H9 (cell line): ENCODE results near the gene IPPK. TPM values are rescaled to one million over a fixed set of nuclear protein-coding genes. Genes with fewer than 3 reads are reported as not detected.

Experiments used
- DNase-seq: peaks from one replicate; pipeline ENCODE4 v3.0.0-alpha.2; 2017
- H2AFZ ChIP-seq: one replicate; pipeline ENCODE4 v1.6.1; 2013; ENCODE audit warnings: mild to moderate bottlenecking, low read length, control low read depth, moderate library complexity
- H2AK5ac ChIP-seq: 2 replicates; pipeline ENCODE4 v1.6.1; 2013; ENCODE audit warnings: low read length, control low read depth, mixed read lengths; ENCODE audit not compliant: insufficient read length
- H2BK120ac ChIP-seq: one replicate; pipeline ENCODE4 v1.6.1; 2013; ENCODE audit warnings: low read depth, mild to moderate bottlenecking, low read length, control low read depth, inconsistent platforms; ENCODE audit not compliant: poor library complexity, severe bottlenecking
- H2BK12ac ChIP-seq: 2 replicates; pipeline ENCODE4 v1.6.1; 2013; ENCODE audit warnings: low read length, control low read depth, mixed read lengths, low read depth; ENCODE audit not compliant: insufficient read length
- H2BK15ac ChIP-seq: 2 replicates; pipeline ENCODE4 v1.6.1; 2013; ENCODE audit warnings: low read depth, low read length, control low read depth
- H2BK20ac ChIP-seq: one replicate; pipeline ENCODE4 v1.6.1; 2013; ENCODE audit warnings: low read depth, mild to moderate bottlenecking, low read length, control low read depth, inconsistent platforms; ENCODE audit not compliant: poor library complexity, severe bottlenecking
- H2BK5ac ChIP-seq: 2 replicates; pipeline ENCODE4 v1.6.1; 2013; ENCODE audit warnings: low read length, control low read depth, mixed read lengths; ENCODE audit not compliant: insufficient read length
- H3K14ac ChIP-seq: 2 replicates; pipeline ENCODE4 v1.6.1; 2013; ENCODE audit warnings: low read length, control low read depth; ENCODE audit not compliant: insufficient read depth
- H3K18ac ChIP-seq: 2 replicates; pipeline ENCODE4 v1.6.1; 2013; ENCODE audit warnings: low read depth, mild to moderate bottlenecking, mixed read lengths, low read length, control low read depth; ENCODE audit not compliant: insufficient read length
- H3K23ac ChIP-seq: 2 replicates; pipeline ENCODE4 v1.6.1; 2013; ENCODE audit warnings: low read length, control low read depth, mixed read lengths, low read depth; ENCODE audit not compliant: insufficient read length
- H3K23me2 ChIP-seq: 2 replicates; pipeline ENCODE4 v1.6.1; 2013; ENCODE audit warnings: low read depth, mild to moderate bottlenecking, mixed read lengths, low read length, control low read depth; ENCODE audit not compliant: insufficient read length, poor library complexity, severe bottlenecking
- H3K27ac ChIP-seq: 2 replicates; pipeline ENCODE4 v1.5.1; 2013; ENCODE audit warnings: low read length, control low read depth, mixed read lengths, low read depth; ENCODE audit not compliant: insufficient read length
- H3K27me3 ChIP-seq: 2 replicates; pipeline ENCODE4 v1.6.1; 2013; ENCODE audit warnings: low read length, control low read depth, inconsistent platforms; ENCODE audit not compliant: insufficient read depth
- H3K4ac ChIP-seq: 2 replicates; pipeline ENCODE4 v1.6.1; 2013; ENCODE audit warnings: low read depth, mild to moderate bottlenecking, control low read depth, inconsistent platforms, low read length, moderate library complexity
- H3K4me1 ChIP-seq: 2 replicates; pipeline ENCODE4 v1.6.1; 2013; ENCODE audit warnings: low read length, control low read depth, inconsistent platforms; ENCODE audit not compliant: insufficient read depth
- H3K4me2 ChIP-seq: 2 replicates; pipeline ENCODE4 v1.6.1; 2013; ENCODE audit warnings: low read length, control low read depth, mixed read lengths; ENCODE audit not compliant: insufficient read length, insufficient read depth
- H3K56ac ChIP-seq: 2 replicates; pipeline ENCODE4 v1.6.1; 2013; ENCODE audit warnings: low read depth, mild to moderate bottlenecking, mixed read lengths, low read length, control low read depth; ENCODE audit not compliant: insufficient read length
- H3K79me1 ChIP-seq: 2 replicates; pipeline ENCODE4 v1.6.1; 2013; ENCODE audit warnings: low read depth, mild to moderate bottlenecking, moderate library complexity, low read length, control low read depth, inconsistent platforms; ENCODE audit not compliant: insufficient read depth, poor library complexity, severe bottlenecking
- H3K79me2 ChIP-seq: 2 replicates; pipeline ENCODE4 v1.6.1; 2013; ENCODE audit warnings: low read length, control low read depth, inconsistent platforms; ENCODE audit not compliant: insufficient read depth
- H3K9ac ChIP-seq: 2 replicates; pipeline ENCODE4 v1.6.1; 2013; ENCODE audit warnings: low read length, control low read depth, mixed read lengths; ENCODE audit not compliant: insufficient read length; ENCODE audit errors: extremely low read depth
- H3K9me3 ChIP-seq: one replicate; pipeline ENCODE4 v1.6.1; 2013; ENCODE audit warnings: low read depth, low read length, inconsistent platforms; ENCODE audit not compliant: control insufficient read depth
- H3T11ph ChIP-seq: one replicate; pipeline ENCODE4 v1.6.1; 2013; ENCODE audit warnings: mild to moderate bottlenecking, low read length, control low read depth, inconsistent platforms
- H4K20me1 ChIP-seq: one replicate; pipeline ENCODE4 v1.6.1; 2013; ENCODE audit not compliant: control insufficient read depth, insufficient read length, insufficient read depth
- H4K5ac ChIP-seq: 2 replicates; pipeline ENCODE4 v1.6.1; 2013; ENCODE audit warnings: low read depth, mild to moderate bottlenecking, mixed read lengths, low read length, control low read depth; ENCODE audit not compliant: insufficient read length
- H4K8ac ChIP-seq: replicated peaks from 2 replicates; pipeline ENCODE4 v1.6.1; 2013; ENCODE audit warnings: low read length, control low read depth, mixed read lengths, low read depth; ENCODE audit not compliant: insufficient read length
- H4K91ac ChIP-seq: 2 replicates; pipeline ENCODE4 v1.6.1; 2013; ENCODE audit warnings: low read depth, mild to moderate bottlenecking, moderate library complexity, mixed read lengths, low read length, control low read depth; ENCODE audit not compliant: insufficient read length
- H3K27ac Mint-ChIP-seq, 3 experiments: 2 replicates in 2 of 3; 3 replicates in 1 of 3; pipeline ENCODE4 v1.8.0; 2020 to 2021; ENCODE audit warnings: mixed read lengths in 3 of 3, mild to moderate bottlenecking in 1 of 3, moderate library complexity in 1 of 3
- H3K27me3 Mint-ChIP-seq: 2 replicates; pipeline ENCODE4 v1.8.0; 2021; ENCODE audit warnings: low read depth, mild to moderate bottlenecking, moderate library complexity, mixed read lengths
- H3K36me3 Mint-ChIP-seq, 3 experiments: 2 replicates in 2 of 3; 3 replicates in 1 of 3; pipeline ENCODE4 v1.8.0; 2020 to 2021; ENCODE audit warnings: low read depth in 3 of 3, mixed read lengths in 3 of 3; ENCODE audit not compliant: insufficient read depth in 1 of 3
- H3K4me1 Mint-ChIP-seq, 2 experiments: 2 replicates each; pipeline ENCODE4 v1.8.0; 2020; ENCODE audit warnings: mixed read lengths in 2 of 2
- H3K4me3 Mint-ChIP-seq, 2 experiments: 2 replicates in 1 of 2; 3 replicates in 1 of 2; pipeline ENCODE4 v1.8.0; 2020 to 2021; ENCODE audit warnings: mild to moderate bottlenecking in 2 of 2, mixed read lengths in 2 of 2, moderate library complexity in 1 of 2
- H3K9me3 Mint-ChIP-seq, 2 experiments: 2 replicates in 1 of 2; 3 replicates in 1 of 2; pipeline ENCODE4 v1.8.0; 2020; ENCODE audit warnings: mild to moderate bottlenecking in 2 of 2, mixed read lengths in 2 of 2, moderate library complexity in 1 of 2
- WGBS: extraction: QIAGEN DNeasy Blood & Tissue Kit; methylation state at CpG from one replicate; pipeline ENCODE4 v1.1.7; 2013; ENCODE audit warnings: missing lambda C conversion rate, low lambda C conversion rate, mixed read lengths; ENCODE audit not compliant: insufficient read length; ENCODE audit errors: extremely low coverage; 5-methylcytosine and 5-hydroxymethylcytosine counted together
- total RNA-seq: library from RNA; stranded (reverse); gene quantifications from 2 replicates; pipeline ENCODE4 v1.2.1, GENCODE V29; 2021
- TF ChIP-seq, protein P1 (sequence below): fragments of 200-600 bp; sonication (generic); conservative IDR thresholded peaks from 3 replicates; pipeline ENCODE4 v1.8.0; 2021; ENCODE audit warnings: antibody characterized with exemption, mild to moderate bottlenecking

The IPPK gene
- total RNA-seq, 1 experiment from 2014 or later, result 10.7 TPM

DNA sequence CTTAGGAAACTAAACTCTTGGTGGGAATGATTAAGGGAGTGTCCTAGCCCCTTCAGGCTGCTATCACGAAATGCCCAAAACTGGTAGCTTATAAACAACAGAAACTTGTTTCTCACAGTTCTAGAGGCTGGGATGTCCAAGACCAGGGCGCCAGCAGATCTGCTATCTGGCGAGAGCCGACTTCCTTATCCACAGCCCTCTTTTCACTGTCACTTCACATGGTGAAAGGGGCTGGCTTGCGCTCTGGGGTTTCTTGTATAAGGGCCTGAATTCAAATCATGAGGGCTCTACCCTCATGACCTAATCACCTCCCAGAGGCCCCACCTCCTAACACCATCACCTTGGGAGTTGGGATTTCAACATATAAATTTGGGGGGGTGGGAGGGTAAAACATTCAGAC is 49.1 kb downstream of the IPPK start:
- no peaks in the 10 kb centered on the region for H3K27me3 ChIP-seq
- no peak overlapping the region for H2AFZ ChIP-seq
- DNase-seq, result peak; percentile 2
- no peak overlapping the region for H3K27ac ChIP-seq
- H3K9me3 ChIP-seq, result no peaks in the 10 kb centered on the region
- no peaks in the 10 kb centered on the region for H3K79me2 ChIP-seq
- no peak overlapping the region for H3K9ac ChIP-seq
- H2BK20ac ChIP-seq, result no peak overlapping the region
- no peak overlapping the region for H3K18ac ChIP-seq
- H3T11ph ChIP-seq, result no peak overlapping the region
- no peaks in the 10 kb centered on the region for H3K79me1 ChIP-seq
- no peak overlapping the region for H2AK5ac ChIP-seq
- H4K5ac ChIP-seq, result no peak overlapping the region
- H3K14ac ChIP-seq, result no peak overlapping the region
- no peaks in the 10 kb centered on the region for H3K9me3 Mint-ChIP-seq
- H3K23me2 ChIP-seq, result no peaks in the 10 kb centered on the region
- H3K4me1 Mint-ChIP-seq, result no peaks in the 10 kb centered on the region
- H2BK5ac ChIP-seq, result no peak overlapping the region
- H3K27me3 Mint-ChIP-seq, result no peaks in the 10 kb centered on the region
- H3K27ac Mint-ChIP-seq, result no peak overlapping the region
- H4K91ac ChIP-seq, result no peak overlapping the region
- no peaks in the 10 kb centered on the region for H4K20me1 ChIP-seq
- no peak overlapping the region for H2BK12ac ChIP-seq
- no peak overlapping the region for H2BK15ac ChIP-seq
- no peak overlapping the region for H3K23ac ChIP-seq
- peaks cover 0 to 44% (median 8%) of the 10 kb centered on the region in 3 experiments; a peak in 5 of 7 replicates for H3K36me3 Mint-ChIP-seq
- H3K4ac ChIP-seq, result no peak overlapping the region
- H3K4me3 Mint-ChIP-seq, result no peak overlapping the region
- WGBS, result no CpG with 5 or more reads among the region's 5 CpGs
- TF ChIP-seq, protein P1, sequence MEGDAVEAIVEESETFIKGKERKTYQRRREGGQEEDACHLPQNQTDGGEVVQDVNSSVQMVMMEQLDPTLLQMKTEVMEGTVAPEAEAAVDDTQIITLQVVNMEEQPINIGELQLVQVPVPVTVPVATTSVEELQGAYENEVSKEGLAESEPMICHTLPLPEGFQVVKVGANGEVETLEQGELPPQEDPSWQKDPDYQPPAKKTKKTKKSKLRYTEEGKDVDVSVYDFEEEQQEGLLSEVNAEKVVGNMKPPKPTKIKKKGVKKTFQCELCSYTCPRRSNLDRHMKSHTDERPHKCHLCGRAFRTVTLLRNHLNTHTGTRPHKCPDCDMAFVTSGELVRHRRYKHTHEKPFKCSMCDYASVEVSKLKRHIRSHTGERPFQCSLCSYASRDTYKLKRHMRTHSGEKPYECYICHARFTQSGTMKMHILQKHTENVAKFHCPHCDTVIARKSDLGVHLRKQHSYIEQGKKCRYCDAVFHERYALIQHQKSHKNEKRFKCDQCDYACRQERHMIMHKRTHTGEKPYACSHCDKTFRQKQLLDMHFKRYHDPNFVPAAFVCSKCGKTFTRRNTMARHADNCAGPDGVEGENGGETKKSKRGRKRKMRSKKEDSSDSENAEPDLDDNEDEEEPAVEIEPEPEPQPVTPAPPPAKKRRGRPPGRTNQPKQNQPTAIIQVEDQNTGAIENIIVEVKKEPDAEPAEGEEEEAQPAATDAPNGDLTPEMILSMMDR, result no peak
- no peak overlapping the region for H4K8ac ChIP-seq
- no peaks in the 10 kb centered on the region for H3K4me1 ChIP-seq
- H3K56ac ChIP-seq, result no peak overlapping the region
- no peak overlapping the region for H2BK120ac ChIP-seq
- no peak overlapping the region for H3K4me2 ChIP-seq
